ENCODE data around the gene ANO6. TPM values are rescaled to one million over a fixed set of nuclear protein-coding genes. Genes with fewer than 3 reads are reported as not detected.
A peak's percentile ranks its signal among the peaks of the same experiment; 100 is the strongest.

The ANO6 gene
- total RNA-seq, 3 donors from 2014 or later (not counting 1 experiment from before 2014, with no cell fraction given) = 26.6 to 31.0 (median 30.4) TPM

- no peaks in the 10 kb centered on the region for H3K9me3 ChIP-seq (ENCODE audit: control insufficient read depth, insufficient read depth, low read length)
- ATAC-seq (no peak), DNase-seq (peak in 1 of 2 donors; percentile 34)
- peak overlapping the region; percentile 93 for H3K4me3 Mint-ChIP-seq
- intact Hi-C loops (cut with micrococcal nuclease) = loop anchor here (5.0 kb wide), 1 partner anchor 512 kb away; the partner anchor contains the start of gene ARID2
- H3K9me3 Mint-ChIP-seq = no peaks in the 10 kb centered on the region
- peak overlapping the region; percentile 90 for H3K4me3 ChIP-seq (ENCODE audit: low read length)
- no peaks in the 10 kb centered on the region for H3K27me3 Mint-ChIP-seq (ENCODE audit: low read depth in 2 of 2)
- H3K36me3 ChIP-seq (ENCODE audit: control insufficient read depth, insufficient read depth, low read length) = no peaks in the 10 kb centered on the region
- TF ChIP-seq CTCF (IDR thresholded peaks at IDR 0.05) = no peak
- H3K36me3 Mint-ChIP-seq = no peaks in the 10 kb centered on the region
- no peaks in the 10 kb centered on the region for H3K27me3 ChIP-seq (ENCODE audit: control insufficient read depth, insufficient read depth, low read length)
- H3K4me1 Mint-ChIP-seq = peaks cover 55 to 60% of the 10 kb centered on the region in 2 donors
- H3K4me1 ChIP-seq (ENCODE audit: control insufficient read depth, insufficient read depth, low read length) = peaks cover 10% of the 10 kb centered on the region
- peak overlapping the region; percentile 66 for H3K27ac ChIP-seq (ENCODE audit: low read length)
- H3K27ac Mint-ChIP-seq = peak overlapping the region; percentile 72 to 87
- 7% methylated on average over 7 of the region's 11 CpGs for WGBS (ENCODE audit: insufficient coverage)
Observed at GRCh38 chr12:45214749-45215418, 1.0 kb upstream of the ANO6 start.

- Histone ChIP-seq H3K4me3 (ENCODE audit: low read length) (peak overlapping the region; percentile 90), H3K27ac (ENCODE audit: low read length) (peak overlapping the region; percentile 66), H3K27me3 (ENCODE audit: control insufficient read depth, insufficient read depth, low read length) (no peaks in the 10 kb centered on the region), H3K9me3 (ENCODE audit: control insufficient read depth, insufficient read depth, low read length) (no peaks in the 10 kb centered on the region), H3K36me3 (ENCODE audit: control insufficient read depth, insufficient read depth, low read length) (no peaks in the 10 kb centered on the region), H3K4me1 (ENCODE audit: control insufficient read depth, insufficient read depth, low read length) (peaks cover 10% of the 10 kb centered on the region)
- peak; percentile 46 to 63 for DNase-seq
- Mint-ChIP-seq H3K27ac (peak overlapping the region; percentile 72 to 87), H3K4me3 (peak overlapping the region; percentile 93), H3K27me3 (ENCODE audit: low read depth in 2 of 2) (no peaks in the 10 kb centered on the region), H3K9me3 (no peaks in the 10 kb centered on the region), H3K4me1 (peaks cover 68 to 71% of the 10 kb centered on the region in 2 donors), H3K36me3 (no peaks in the 10 kb centered on the region)
- ATAC-seq = peak; percentile 56 to 57 (median 57)
- intact Hi-C loops (cut with micrococcal nuclease) = loop anchor here (5.0 kb wide), 1 partner anchor 511 kb away; the partner anchor contains the start of gene ARID2
- TF ChIP-seq CTCF (IDR thresholded peaks at IDR 0.05) = no peak
- under 1% methylated on average over 70 of the region's 70 CpGs for WGBS (ENCODE audit: insufficient coverage)
Observed at GRCh38 chr12:45216230-45216982, 511 bp downstream of the ANO6 start.

- DNase-seq = no peak
- Histone ChIP-seq H3K9me3 (ENCODE audit: control insufficient read depth, insufficient read depth, low read length) (no peaks in the 10 kb centered on the region), H3K27me3 (ENCODE audit: control insufficient read depth, insufficient read depth, low read length) (no peaks in the 10 kb centered on the region), H3K4me3 (ENCODE audit: low read length) (peak overlapping the region; percentile 90), H3K27ac (ENCODE audit: low read length) (peak overlapping the region; percentile 66), H3K4me1 (ENCODE audit: control insufficient read depth, insufficient read depth, low read length) (peaks cover 10% of the 10 kb centered on the region), H3K36me3 (ENCODE audit: control insufficient read depth, insufficient read depth, low read length) (no peaks in the 10 kb centered on the region)
- no peaks in the 10 kb centered on the region for H3K9me3 Mint-ChIP-seq
- ATAC-seq = no peak
- H3K36me3 Mint-ChIP-seq = no peaks in the 10 kb centered on the region
- peak overlapping the region; percentile 72 to 87 for H3K27ac Mint-ChIP-seq
- WGBS (ENCODE audit: insufficient coverage) = 2% methylated on average over 5 of the region's 9 CpGs
- peaks cover 69 to 70% of the 10 kb centered on the region in 2 donors for H3K4me1 Mint-ChIP-seq
- no peak for TF ChIP-seq CTCF (IDR thresholded peaks at IDR 0.05)
- H3K27me3 Mint-ChIP-seq (ENCODE audit: low read depth in 2 of 2) = no peaks in the 10 kb centered on the region
- intact Hi-C loops (cut with micrococcal nuclease) = loop anchor here (5.0 kb wide), 1 partner anchor 510 kb away; the partner anchor contains the start of gene ARID2
- peak overlapping the region; percentile 93 for H3K4me3 Mint-ChIP-seq
Observed at GRCh38 chr12:45216983-45217485, 1.1 kb downstream of the ANO6 start.
